Hematopoietic multipotent progenitor cell treated with erythropoietin and hydrocortisone succinate and interleukin-3 and kit ligand, for 15 days (in vitro differentiated cells): ENCODE data around the gene ETV7.

ENCODE experiments used
- DNase-seq: peaks from one replicate; pipeline ENCODE4 v3.0.0-alpha.2; 2015; ENCODE audit warnings: low spot score

ETV7 gene

GRCh38 chr6:36383606-36384005 is 3.9 kb downstream of the ETV7 start:
- no peak for DNase-seq

GRCh38 chr6:36382976-36383375 is 4.5 kb downstream of the ETV7 start:
- no peak for DNase-seq

- no peak for DNase-seq
Measured at GRCh38 chr6:36381502-36382389, 5.7 kb downstream of the ETV7 start.

GRCh38 chr6:36380166-36380565 is 7.3 kb downstream of the ETV7 start:
- DNase-seq = no peak

- no peak for DNase-seq
Measured at GRCh38 chr6:36378936-36379335, 8.5 kb downstream of the ETV7 start.

GRCh38 chr6:36378243-36378920 is 9.1 kb downstream of the ETV7 start:
- DNase-seq = no peak

GRCh38 chr6:36377594-36377993 is 9.9 kb downstream of the ETV7 start:
- no peak for DNase-seq

- no peak for DNase-seq
Measured at GRCh38 chr6:36376742-36377141, 10.7 kb downstream of the ETV7 start.

GRCh38 chr6:36376183-36376582 is 11.3 kb downstream of the ETV7 start:
- DNase-seq = no peak

GRCh38 chr6:36375644-36376155 is 11.8 kb downstream of the ETV7 start:
- no peak for DNase-seq

GRCh38 chr6:36374972-36375371 is 12.5 kb downstream of the ETV7 start:
- DNase-seq = no peak

- no peak for DNase-seq
Measured at GRCh38 chr6:36374194-36374593, 13.3 kb downstream of the ETV7 start.

- no peak for DNase-seq
Measured at GRCh38 chr6:36373368-36374019, 14.0 kb downstream of the ETV7 start.

- DNase-seq = no peak
Measured at GRCh38 chr6:36372088-36372487, 15.4 kb downstream of the ETV7 start.

GRCh38 chr6:36371211-36371610 is 16.3 kb downstream of the ETV7 start:
- no peak for DNase-seq

GRCh38 chr6:36370638-36371037 is 16.8 kb downstream of the ETV7 start:
- DNase-seq = no peak

- DNase-seq = no peak
Measured at GRCh38 chr6:36368921-36369865, 18.3 kb downstream of the ETV7 start.

- no peak for DNase-seq
Measured at GRCh38 chr6:36368421-36368820, 19.0 kb downstream of the ETV7 start.

GRCh38 chr6:36367743-36368142 is 19.7 kb downstream of the ETV7 start:
- DNase-seq = no peak

- DNase-seq = no peak
Measured at GRCh38 chr6:36364669-36365479, 22.6 kb downstream of the ETV7 start.
